Aorta (tissue), 5 donors: ENCODE results near the gene BHLHA9. TPM values are rescaled to one million over a fixed set of nuclear protein-coding genes. Genes with fewer than 3 reads are reported as not detected.

Experiments used
- ATAC-seq: fragments of 200-7000 bp; cut with Tn5 transposase; one replicate; pipeline ENCODE4 v1.9.1; 2022; ENCODE audit warnings: moderate library complexity; ENCODE audit not compliant: low FRiP score
- DNase-seq, 2 donors: peaks; one replicate each; pipeline ENCODE4 v3.0.0-alpha.2; 2020
- H3K27ac ChIP-seq, 2 donors: one replicate each; pipeline ENCODE4 v1.5.1; 2013; ENCODE audit warnings: low read length in 2 of 2, mild to moderate bottlenecking in 2 of 2, moderate library complexity in 2 of 2, control low read depth in 1 of 2, inconsistent platforms in 1 of 2, low read depth in 1 of 2
- H3K27me3 ChIP-seq, 2 donors: one replicate each; pipeline ENCODE4 v1.6.1; 2013; ENCODE audit warnings: control low read depth in 1 of 2, low read length in 1 of 2, mild to moderate bottlenecking in 1 of 2, moderate library complexity in 1 of 2; ENCODE audit not compliant: insufficient read depth in 2 of 2, control insufficient read depth in 1 of 2
- H3K36me3 ChIP-seq, 2 donors: one replicate each; pipeline ENCODE4 v1.6.1; 2013; ENCODE audit warnings: control low read depth in 1 of 2, low read length in 1 of 2, mild to moderate bottlenecking in 1 of 2; ENCODE audit not compliant: insufficient read depth in 2 of 2, control insufficient read depth in 1 of 2
- H3K4me1 ChIP-seq, 2 donors: one replicate each; pipeline ENCODE4 v1.6.1; 2013; ENCODE audit warnings: low read length in 2 of 2, control low read depth in 1 of 2, mild to moderate bottlenecking in 1 of 2, moderate library complexity in 1 of 2; ENCODE audit not compliant: insufficient read depth in 2 of 2, control insufficient read depth in 1 of 2
- H3K4me3 ChIP-seq, 2 donors: one replicate each; pipeline ENCODE4 v1.5.1; 2013; ENCODE audit warnings: low read length in 2 of 2, control low read depth in 1 of 2, mild to moderate bottlenecking in 1 of 2
- H3K9me3 ChIP-seq: one replicate; pipeline ENCODE4 v1.6.1; 2013; ENCODE audit warnings: mild to moderate bottlenecking, low read length; ENCODE audit not compliant: control insufficient read depth
- WGBS, 2 donors: extraction: QIAGEN DNeasy Blood & Tissue Kit; methylation state at CpG; one replicate each; pipeline ENCODE4 v1.1.7; 2013; 5-methylcytosine and 5-hydroxymethylcytosine counted together
- intact Hi-C, 2 donors: fragments of 100-400 bp; cut with DNase I; formaldehyde crosslinking; loops; one replicate each; pipeline versions ENCODE4 v1.14.2 to v1.15.0; 2022
- polyA plus RNA-seq, 2 donors: library from polyadenylated mRNA; stranded (reverse); fragments of 200-250 nt; gene quantifications; one replicate each; pipeline ENCODE4 v1.2.3, GENCODE V29; 2013
- total RNA-seq, 2 donors: library from RNA; stranded (reverse); fragmentation: NEBNext Ultra II Directional; extraction: Animal tissue kit (Norgen Biotek cat#: 25700); gene quantifications; one replicate each; pipeline ENCODE4 v1.2.1, GENCODE V29; 2021
- donor health status: healthy with polysubstance abuse.
- donor health status: Bipolar disorder and iron deficiency.
- donor health status: DM: no; HTN: no; CAD: no.
- donor health status: DM: no; HTN: no; CAD: no.
- donor health status: DM: yes; HTN: yes; CAD: no.

The BHLHA9 gene
- total and polyA plus RNA-seq, 4 donors, result not detected

DNA sequence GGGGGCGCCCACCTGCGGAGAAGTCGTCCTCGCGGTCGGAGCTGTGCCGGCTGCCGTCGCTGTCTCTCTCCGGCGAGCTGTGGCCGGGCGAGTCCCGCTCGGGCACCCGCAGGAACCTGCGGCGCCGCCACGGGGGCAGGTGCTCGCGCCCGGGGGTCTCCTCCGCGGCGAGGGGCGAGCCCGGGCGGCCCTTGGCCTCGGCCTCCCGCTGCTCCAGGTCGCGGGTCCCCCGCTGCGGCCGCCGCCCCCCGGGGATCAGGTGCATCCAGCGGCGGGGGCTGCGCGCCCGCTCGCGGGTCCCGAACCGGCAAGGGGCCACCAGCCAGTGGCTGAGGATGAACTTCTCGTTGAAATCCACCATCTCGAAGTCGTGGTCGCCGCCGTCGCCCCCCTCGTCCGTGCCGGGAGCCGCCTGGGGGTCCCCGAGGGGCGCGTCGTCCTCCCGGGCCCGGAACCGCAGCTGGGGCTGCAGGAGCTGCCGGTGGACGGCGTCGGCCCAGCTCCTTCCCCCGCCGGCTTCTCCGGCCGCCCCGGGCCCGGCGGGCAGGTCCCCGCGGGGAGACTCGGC, 41.4 kb upstream of the BHLHA9 start:
- Histone ChIP-seq H3K4me1 (no peaks in the 10 kb centered on the region), H3K27ac (no peak overlapping the region), H3K27me3 (no peaks in the 10 kb centered on the region), H3K36me3 (no peaks in the 10 kb centered on the region), H3K9me3 (no peaks in the 10 kb centered on the region), H3K4me3 (peak overlapping the region in 1 of 2 donors; percentile 18)
- DNase-seq (peak in 1 of 2 donors; percentile 78), ATAC-seq (no peak)
- WGBS, 2 donors, result 1 to 2% methylated on average over 44 to 79 of the region's 79 CpGs
- intact Hi-C loops, result no loop called here

DNA sequence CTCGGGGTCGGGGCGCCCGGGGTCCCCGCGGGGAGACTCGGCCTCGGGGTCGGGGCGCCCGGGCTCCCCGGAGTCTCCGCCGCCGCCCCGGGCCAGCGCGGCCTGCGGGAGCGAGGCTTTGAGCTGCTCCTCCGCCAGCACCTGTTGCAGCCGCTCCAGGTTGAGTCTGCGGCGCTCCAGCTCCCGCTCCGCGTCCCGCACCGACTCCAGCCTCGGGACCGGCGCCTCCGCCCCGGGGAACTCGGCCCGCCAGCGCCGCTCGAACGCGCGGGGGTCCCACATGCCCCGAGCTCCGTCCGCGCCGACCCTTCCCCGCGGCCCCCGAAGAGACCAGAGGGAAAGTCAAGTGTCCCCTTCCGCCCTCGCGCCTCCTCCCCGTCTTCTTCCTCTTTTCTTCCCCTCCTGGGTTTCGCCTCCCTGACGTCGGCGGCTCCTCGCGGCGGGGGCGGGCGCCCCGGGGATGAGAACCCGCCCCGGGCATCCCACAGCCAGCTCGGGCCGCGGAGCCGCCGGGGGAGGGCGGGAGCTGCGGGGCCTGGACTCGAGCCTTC, 40.8 kb upstream of the BHLHA9 start:
- intact Hi-C loops, result no loop called here
- 1 to 2% methylated on average over 36 to 74 of the region's 74 CpGs for WGBS, 2 donors
- H3K36me3 ChIP-seq, result no peaks in the 10 kb centered on the region
- DNase-seq, result peak; percentile 89 to 90
- H3K4me1 ChIP-seq, result no peaks in the 10 kb centered on the region
- no peaks in the 10 kb centered on the region for H3K27me3 ChIP-seq
- peak overlapping the region; percentile 18 to 28 for H3K4me3 ChIP-seq
- peak; percentile 48 for ATAC-seq
- H3K27ac ChIP-seq, result no peak overlapping the region
- no peaks in the 10 kb centered on the region for H3K9me3 ChIP-seq

DNA sequence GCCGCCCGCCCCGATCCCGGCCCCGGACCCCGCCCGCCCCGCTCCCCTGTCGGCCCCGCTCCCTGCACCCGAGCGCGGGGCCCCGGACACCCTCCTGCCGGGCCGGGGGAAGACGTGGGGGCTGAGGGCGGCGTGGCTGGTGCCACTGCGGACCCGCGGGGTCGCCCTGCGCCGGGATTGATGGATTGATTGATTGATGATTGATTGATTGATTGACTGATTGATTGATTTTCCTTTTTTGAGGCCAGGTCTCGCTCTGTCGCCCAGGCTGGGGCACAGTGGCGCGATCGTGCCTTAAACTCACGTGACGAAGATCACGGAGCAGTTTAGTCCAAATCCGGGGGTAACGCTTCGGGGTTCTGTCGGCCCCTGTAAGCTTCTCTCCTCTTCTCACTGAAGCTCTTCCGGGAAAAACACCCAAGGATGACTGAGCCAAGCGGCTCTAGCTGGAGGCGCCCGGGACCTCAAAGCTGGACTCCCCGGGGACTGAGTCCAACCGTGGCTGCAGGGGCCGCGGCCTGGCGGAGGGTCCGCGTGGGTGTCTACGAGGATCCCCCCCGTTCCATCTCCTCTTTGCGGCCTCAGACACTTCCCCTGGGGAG, 40.2 kb upstream of the BHLHA9 start:
- no peaks in the 10 kb centered on the region for H3K36me3 ChIP-seq
- 15 to 17% methylated on average over 40 to 51 of the region's 51 CpGs for WGBS, 2 donors
- H3K4me1 ChIP-seq, result no peaks in the 10 kb centered on the region
- ATAC-seq (no peak), DNase-seq (no peak)
- intact Hi-C loops, result no loop called here
- peak overlapping the region; percentile 18 to 28 for H3K4me3 ChIP-seq
- H3K9me3 ChIP-seq, result no peaks in the 10 kb centered on the region
- H3K27ac ChIP-seq, result no peak overlapping the region
- no peaks in the 10 kb centered on the region for H3K27me3 ChIP-seq

GRCh38 chr17:1231456-1231855, 38.8 kb upstream of the BHLHA9 start:
- 86 to 87% methylated on average over 12 of the region's 12 CpGs for WGBS, 2 donors
- Histone ChIP-seq H3K36me3 (no peaks in the 10 kb centered on the region), H3K4me1 (no peaks in the 10 kb centered on the region), H3K27ac (no peak overlapping the region), H3K27me3 (no peaks in the 10 kb centered on the region), H3K4me3 (no peak overlapping the region), H3K9me3 (no peaks in the 10 kb centered on the region)
- ATAC-seq (no peak), DNase-seq (peak in 1 of 2 donors; percentile 79)
- intact Hi-C loops, result no loop called here

DNA sequence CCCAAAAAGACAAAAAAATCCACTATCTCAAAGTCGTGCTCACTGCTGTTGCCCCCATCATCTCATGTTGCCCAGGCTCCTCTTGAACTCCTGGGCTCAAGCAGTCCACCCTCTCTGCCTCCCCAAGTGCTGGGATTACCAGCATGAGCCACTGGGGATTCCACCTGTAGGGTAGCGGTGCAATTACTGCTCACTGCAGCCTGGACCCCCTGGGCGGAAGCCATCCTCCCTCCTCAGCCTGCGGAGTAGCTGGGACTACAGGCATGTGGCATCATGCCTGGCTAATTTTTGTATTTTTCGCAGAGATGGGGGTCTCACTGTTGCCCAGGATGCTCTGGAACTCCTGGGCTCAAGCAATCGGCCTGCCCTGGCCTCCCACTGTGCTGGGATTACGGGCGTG, 37.9 kb upstream of the BHLHA9 start:
- Histone ChIP-seq H3K9me3 (no peaks in the 10 kb centered on the region), H3K4me1 (no peaks in the 10 kb centered on the region), H3K4me3 (no peak overlapping the region), H3K27me3 (no peaks in the 10 kb centered on the region), H3K36me3 (no peaks in the 10 kb centered on the region), H3K27ac (no peak overlapping the region)
- WGBS, 2 donors, result 90 to 92% methylated on average over 8 of the region's 8 CpGs
- ATAC-seq, result no peak
- DNase-seq, result no peak
- intact Hi-C loops, result no loop called here

DNA sequence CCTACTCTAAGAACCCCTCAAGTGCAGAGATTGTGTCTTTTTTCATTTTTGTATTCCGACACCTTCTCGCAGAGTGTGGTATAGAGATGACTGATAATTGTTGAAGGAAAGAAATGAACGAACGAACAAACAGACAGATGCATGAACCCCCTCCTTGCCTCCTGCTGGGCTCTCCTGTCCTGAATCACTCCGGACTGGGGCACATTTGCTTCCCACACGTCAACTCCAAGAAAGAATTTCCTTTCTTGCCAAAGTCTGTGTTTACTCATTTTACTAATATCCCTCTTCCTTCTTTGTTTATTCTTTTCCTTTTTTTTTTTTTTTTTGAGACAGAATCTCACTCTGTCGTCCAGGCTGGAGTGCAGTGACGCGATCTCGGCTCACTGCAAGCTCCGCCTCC, 37.5 kb upstream of the BHLHA9 start:
- no peaks in the 10 kb centered on the region for H3K9me3 ChIP-seq
- no peak overlapping the region for H3K4me3 ChIP-seq
- H3K36me3 ChIP-seq, result no peaks in the 10 kb centered on the region
- intact Hi-C loops, result no loop called here
- no peak for DNase-seq
- H3K27ac ChIP-seq, result no peak overlapping the region
- no peaks in the 10 kb centered on the region for H3K4me1 ChIP-seq
- ATAC-seq, result no peak
- 53 to 60% methylated on average over 11 of the region's 11 CpGs for WGBS, 2 donors
- no peaks in the 10 kb centered on the region for H3K27me3 ChIP-seq

DNA sequence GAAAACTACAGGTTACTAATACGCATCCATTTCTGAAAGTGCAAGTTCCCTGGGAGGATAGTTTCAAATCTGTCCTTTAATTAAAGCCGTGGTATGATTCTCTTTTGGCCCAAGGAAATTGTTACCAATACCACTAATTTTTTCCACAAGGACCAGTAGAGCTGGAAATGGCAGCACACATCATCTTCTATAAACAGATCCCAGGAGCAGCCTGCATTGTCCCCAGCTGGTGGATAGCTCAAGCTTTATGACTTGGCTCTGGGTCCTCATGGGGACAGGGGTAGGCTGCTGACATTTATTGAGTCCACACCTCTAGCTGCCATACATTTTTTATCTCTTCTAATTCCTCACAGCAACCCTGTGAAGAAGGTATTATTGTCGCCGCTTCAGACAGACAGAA, 35.8 kb upstream of the BHLHA9 start:
- Histone ChIP-seq H3K36me3 (no peaks in the 10 kb centered on the region), H3K4me1 (no peaks in the 10 kb centered on the region), H3K27me3 (no peaks in the 10 kb centered on the region), H3K4me3 (no peak overlapping the region), H3K27ac (no peak overlapping the region), H3K9me3 (no peaks in the 10 kb centered on the region)
- intact Hi-C loops, result no loop called here
- no peak for ATAC-seq
- no peak for DNase-seq
- WGBS, 2 donors, result 93 to 95% methylated on average over 4 of the region's 4 CpGs

DNA sequence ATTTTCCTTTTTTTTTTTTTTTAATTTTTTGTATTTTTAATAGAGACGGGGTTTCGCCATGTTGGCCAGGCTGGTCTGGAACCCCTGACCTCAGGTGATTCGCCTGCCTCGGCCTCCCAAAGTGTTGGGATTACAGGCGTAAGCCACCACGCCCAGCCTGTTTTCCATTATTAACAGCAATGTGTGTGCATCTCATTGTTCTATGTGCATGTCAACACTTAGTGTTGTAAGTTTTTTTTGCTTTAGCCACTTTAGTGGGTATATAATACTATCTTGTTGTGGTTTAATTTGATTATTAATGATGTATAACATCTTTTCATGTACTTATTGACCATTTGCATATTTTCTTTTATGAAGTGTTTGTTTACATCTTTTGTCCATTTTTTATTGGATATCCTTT, 32.8 kb upstream of the BHLHA9 start:
- DNase-seq, result no peak
- Histone ChIP-seq H3K9me3 (no peaks in the 10 kb centered on the region), H3K36me3 (no peaks in the 10 kb centered on the region), H3K4me1 (no peaks in the 10 kb centered on the region), H3K27me3 (no peaks in the 10 kb centered on the region), H3K4me3 (no peak overlapping the region), H3K27ac (no peak overlapping the region)
- ATAC-seq, result no peak
- intact Hi-C loops, result no loop called here
- WGBS, 2 donors, result 97 to 98% methylated on average over 6 of the region's 6 CpGs

DNA sequence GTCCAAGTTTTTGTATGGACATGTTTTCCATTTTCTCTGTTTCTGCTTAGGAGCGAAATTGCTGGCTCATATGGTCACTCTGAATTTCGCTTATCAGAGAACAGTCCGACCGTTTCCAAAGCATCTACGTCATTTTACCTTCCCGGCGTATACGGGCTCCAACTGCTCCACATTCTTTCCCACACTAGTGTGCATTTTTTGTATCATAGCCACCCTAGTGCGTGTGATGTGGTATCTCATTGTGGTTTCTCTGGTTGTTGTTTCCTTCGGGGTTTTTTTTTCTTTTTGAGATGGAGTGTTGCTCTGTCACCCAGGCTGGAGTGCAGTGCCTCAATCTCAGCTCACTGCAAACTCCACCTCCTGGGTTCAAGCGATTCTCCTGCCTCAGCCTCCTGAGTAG, 31.0 kb upstream of the BHLHA9 start:
- Histone ChIP-seq H3K9me3 (no peaks in the 10 kb centered on the region), H3K36me3 (no peaks in the 10 kb centered on the region), H3K4me3 (no peak overlapping the region), H3K27me3 (no peaks in the 10 kb centered on the region), H3K4me1 (no peaks in the 10 kb centered on the region), H3K27ac (no peak overlapping the region)
- ATAC-seq (no peak), DNase-seq (no peak)
- intact Hi-C loops, result no loop called here
- WGBS, 2 donors, result 10 to 14% methylated on average over 11 of the region's 11 CpGs
